ENCODE data around the gene SIRT6. TPM values are rescaled to one million over a fixed set of nuclear protein-coding genes. Genes with fewer than 3 reads are reported as not detected.
"Not testable (repeated sequence)": the region's sequence is repeated elsewhere in the genome, so short reads cannot be mapped to it uniquely, and the experiment has no call there.

The SIRT6 gene
- 10 to 100 TPM; 28.0 to 29.7 TPM for total RNA-seq

DNA sequence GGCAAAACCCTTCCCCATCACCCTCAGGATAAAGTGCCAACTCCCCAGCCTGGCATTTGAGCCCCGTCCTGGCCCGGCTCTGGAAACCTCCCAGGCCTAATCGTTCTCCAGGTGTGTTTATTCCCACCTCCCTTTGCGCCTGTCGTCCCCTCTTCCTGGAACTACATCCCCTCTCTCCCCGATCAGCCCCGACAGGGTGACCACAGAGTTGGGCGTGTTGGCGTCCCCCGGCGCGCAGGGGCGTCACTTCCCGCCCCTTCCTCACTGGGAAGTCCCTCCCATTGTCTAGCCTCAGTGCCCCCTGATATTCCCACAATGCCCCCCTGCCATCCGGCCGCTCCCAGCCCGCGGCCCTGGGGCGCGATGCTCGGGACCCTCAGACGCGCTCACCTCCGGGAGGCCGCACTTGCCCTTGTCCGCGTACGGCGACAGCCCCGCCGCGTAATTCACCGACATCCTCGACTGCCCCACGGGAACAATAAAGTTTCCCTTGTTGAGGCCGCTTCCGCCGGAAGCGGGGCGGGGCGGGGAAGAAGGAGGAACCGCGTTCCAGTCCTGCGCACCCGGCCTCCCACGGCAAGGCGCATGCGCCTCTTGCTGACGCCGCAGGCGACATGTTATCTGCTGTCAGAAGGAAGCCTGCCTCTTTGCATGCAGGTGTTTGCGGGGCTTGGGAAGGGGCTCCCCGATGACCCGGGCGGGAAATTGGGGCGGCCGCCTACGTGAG lies at the start of gene SIRT6, which contains the start of gene ANKRD24:
Gene SIRT6, minus strand, starts transcription at position 480 of the 727 bp plus-strand sequence. Its CDS starts 24 bp downstream, at position 456.
Gene ANKRD24, plus strand, starts transcription at position 606 of the 727 bp plus-strand sequence. CDS start 3,737 bp downstream, outside the sequence.
- CTCF ChIA-PET, result no interaction called here
- peak within 1 kb of the TSS; percentile 96 for H3K4me3 Mint-ChIP-seq
- H3K36me3 Mint-ChIP-seq, result peaks cover 11% of the 10 kb centered on the region
- H3K27me3 Mint-ChIP-seq, result no peaks in the 10 kb centered on the region
- POLR2A ChIA-PET, result no interaction called here
- intact Hi-C loops (cut with micrococcal nuclease), result loop anchor here (1.0 to 10.0 kb wide), 4 partner anchors 57 to 420 kb away; partner anchors contain the start of genes DAPK3, MAP2K2 and MRPL54
- no peaks in the 10 kb centered on the region for H3K9me3 Mint-ChIP-seq
- H3K4me1 Mint-ChIP-seq (ENCODE audit: low read depth), result peaks cover 29% of the 10 kb centered on the region
- peak; percentile 98 for DNase-seq
- H3K27ac Mint-ChIP-seq, result peak within 1 kb of the TSS; percentile 92

DNA sequence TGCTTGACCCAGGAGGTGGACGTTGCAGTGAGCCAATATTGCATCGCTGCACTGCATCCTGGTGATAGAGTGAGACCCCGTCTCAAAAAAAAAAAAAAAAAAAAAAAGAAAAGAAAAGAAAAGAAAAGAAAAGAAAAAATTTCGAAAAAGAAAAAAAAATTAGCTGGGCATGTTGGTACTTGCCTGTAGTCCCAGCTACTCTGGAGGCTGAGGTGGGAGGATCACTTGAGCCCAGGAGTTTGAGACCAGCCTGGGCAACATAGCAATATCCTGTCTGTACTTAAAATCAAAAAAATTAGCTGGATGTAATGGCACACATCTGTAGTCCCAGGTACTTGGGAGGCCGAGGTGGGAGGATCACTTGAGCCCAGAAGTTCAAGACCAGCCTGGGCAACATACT lies 49.8 kb upstream of the SIRT6 start:
- H3K27ac Mint-ChIP-seq; H3K36me3 Mint-ChIP-seq; intact Hi-C loops (cut with micrococcal nuclease); H3K4me1 Mint-ChIP-seq (ENCODE audit: low read depth); H3K9me3 Mint-ChIP-seq; H3K4me3 Mint-ChIP-seq; DNase-seq: not testable (repeated sequence)
- H3K27me3 Mint-ChIP-seq, result peaks cover 10% of the 10 kb centered on the region
- CTCF ChIA-PET, result interaction anchor here (1.0 to 1.8 kb wide), 3 partner anchors 15 to 121 kb away, joined by 3 to 4 read pairs (median 3); partner anchors contain the start of gene YJU2
- POLR2A ChIA-PET, result interaction anchor here (0.6 kb wide), 1 partner anchor 123 kb away, joined by 4 read pairs; no protein-coding TSS in a partner anchor

DNA sequence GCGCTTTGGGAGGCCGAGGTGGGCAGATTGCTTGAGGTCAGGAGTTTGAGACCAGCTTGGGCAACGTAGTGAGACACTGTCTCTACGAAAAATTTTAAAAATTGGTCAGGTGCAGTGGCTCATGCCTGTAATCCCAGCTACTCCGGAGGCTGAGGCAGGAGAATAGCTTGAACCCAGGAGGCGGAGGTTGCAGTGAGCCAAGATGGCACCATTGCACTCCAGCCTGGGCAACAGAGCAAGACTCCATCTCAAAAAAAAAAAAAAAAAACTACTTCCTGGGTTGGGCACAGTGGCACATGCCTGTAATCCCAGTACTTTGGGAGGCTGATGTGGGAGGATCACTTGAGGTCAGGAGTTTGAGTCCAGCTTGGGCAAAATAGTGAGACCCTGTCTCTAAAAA lies 49.2 kb upstream of the SIRT6 start:
- H3K4me1 Mint-ChIP-seq (ENCODE audit: low read depth); DNase-seq; H3K9me3 Mint-ChIP-seq; H3K27ac Mint-ChIP-seq; H3K36me3 Mint-ChIP-seq; intact Hi-C loops (cut with micrococcal nuclease); H3K4me3 Mint-ChIP-seq: not testable (repeated sequence)
- peaks cover 10% of the 10 kb centered on the region for H3K27me3 Mint-ChIP-seq
- ChIA-PET CTCF (interaction anchor here (1.0 kb wide), 1 partner anchor 91 kb away, joined by 3 read pairs; no protein-coding TSS in a partner anchor), POLR2A (interaction anchor here (0.6 kb wide), 1 partner anchor 122 kb away, joined by 4 read pairs; no protein-coding TSS in a partner anchor)

DNA sequence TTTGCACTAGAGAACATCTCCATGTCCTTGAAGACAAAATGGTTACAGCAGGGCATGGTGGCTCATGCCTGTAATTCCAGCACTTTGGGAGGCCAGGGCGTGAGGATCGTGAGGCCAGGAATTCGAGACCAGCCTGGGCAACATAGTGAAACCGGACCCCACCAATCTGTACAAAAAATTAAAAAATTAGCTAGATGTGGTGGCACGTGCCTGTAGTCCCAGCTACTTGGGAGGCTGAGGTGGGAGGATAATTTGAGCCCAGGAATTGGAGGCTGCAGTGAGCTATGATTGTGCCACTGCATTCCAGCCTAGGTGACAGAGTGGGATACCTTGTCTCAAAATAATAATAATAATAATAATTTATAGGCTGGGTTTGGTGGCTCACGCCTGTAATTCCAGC lies 47.9 kb upstream of the SIRT6 start:
- ChIA-PET CTCF (interaction anchor here (1.3 kb wide), 1 partner anchor 22 kb away, joined by 4 read pairs; no protein-coding TSS in a partner anchor), POLR2A (interaction anchor here (1.0 to 1.1 kb wide), 2 partner anchors 17 to 114 kb away, joined by 4 to 5 read pairs; partner anchors contain the start of genes MPND and YJU2)
- H3K9me3 Mint-ChIP-seq; H3K4me3 Mint-ChIP-seq; DNase-seq; H3K36me3 Mint-ChIP-seq; H3K4me1 Mint-ChIP-seq (ENCODE audit: low read depth); H3K27ac Mint-ChIP-seq; intact Hi-C loops (cut with micrococcal nuclease): not testable (repeated sequence)
- peaks cover 10% of the 10 kb centered on the region for H3K27me3 Mint-ChIP-seq

DNA sequence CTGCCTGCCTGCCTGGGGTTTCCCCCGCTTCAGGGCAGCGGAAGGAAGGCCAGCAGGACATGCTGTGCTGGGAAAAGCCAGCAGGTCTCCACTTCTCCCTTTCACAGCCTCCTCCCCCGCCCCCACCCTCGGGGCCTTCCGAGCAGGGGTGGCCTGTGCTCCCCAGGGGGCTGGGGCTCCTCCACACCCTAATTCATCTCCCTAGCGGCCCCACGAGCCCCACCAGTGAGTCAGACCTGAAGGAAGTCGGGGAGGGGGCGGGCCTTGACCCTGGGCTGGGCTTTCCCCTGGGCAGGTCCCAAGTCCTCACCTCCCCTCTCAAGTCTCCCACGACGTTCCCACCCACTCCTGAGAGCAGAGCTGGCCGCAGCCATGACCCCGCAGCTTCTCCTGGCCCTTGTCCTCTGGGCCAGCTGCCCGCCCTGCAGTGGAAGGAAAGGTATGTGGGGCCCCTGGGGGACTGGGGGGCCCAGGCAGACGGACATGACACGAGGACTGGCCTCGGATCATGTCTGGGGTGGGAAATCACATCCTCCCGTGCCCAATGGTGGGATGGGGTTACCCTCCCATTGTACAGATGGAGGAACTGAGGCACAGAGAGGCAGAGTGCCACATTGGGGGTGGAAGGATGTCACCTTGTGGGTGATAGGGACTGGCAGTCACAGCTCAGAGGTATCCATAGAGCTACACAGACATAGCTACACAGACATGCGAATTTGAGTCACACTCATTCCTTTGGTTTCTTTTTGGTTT lies 47.0 kb upstream of the SIRT6 start, which contains the start of gene EBI3:
Gene EBI3, plus strand, starts transcription at position 345 of the 753 bp plus-strand sequence. Its CDS starts 28 bp downstream, at position 373.
- no peaks in the 10 kb centered on the region for H3K9me3 Mint-ChIP-seq
- no peaks in the 10 kb centered on the region for H3K4me1 Mint-ChIP-seq (ENCODE audit: low read depth)
- intact Hi-C loops (cut with micrococcal nuclease), result loop anchor here (2.0 kb wide), 1 partner anchor 17 kb away; the partner anchor contains the start of gene YJU2
- H3K4me3 Mint-ChIP-seq, result no peak within 1 kb of the TSS
- H3K36me3 Mint-ChIP-seq, result no peaks in the 10 kb centered on the region
- ChIA-PET CTCF (interaction anchor here (0.9 to 1.3 kb wide), 3 partner anchors 18 to 123 kb away, joined by 3 to 5 read pairs (median 4); partner anchors contain the start of gene YJU2), POLR2A (interaction anchor here (0.6 to 1.1 kb wide), 3 partner anchors 18 to 114 kb away, joined by 4 to 5 read pairs (median 4); partner anchors contain the start of genes MPND and YJU2)
- peak within 1 kb of the TSS; percentile 89 for H3K27ac Mint-ChIP-seq
- DNase-seq, result peak; percentile 87
- H3K27me3 Mint-ChIP-seq, result peaks cover 10% of the 10 kb centered on the region

DNA sequence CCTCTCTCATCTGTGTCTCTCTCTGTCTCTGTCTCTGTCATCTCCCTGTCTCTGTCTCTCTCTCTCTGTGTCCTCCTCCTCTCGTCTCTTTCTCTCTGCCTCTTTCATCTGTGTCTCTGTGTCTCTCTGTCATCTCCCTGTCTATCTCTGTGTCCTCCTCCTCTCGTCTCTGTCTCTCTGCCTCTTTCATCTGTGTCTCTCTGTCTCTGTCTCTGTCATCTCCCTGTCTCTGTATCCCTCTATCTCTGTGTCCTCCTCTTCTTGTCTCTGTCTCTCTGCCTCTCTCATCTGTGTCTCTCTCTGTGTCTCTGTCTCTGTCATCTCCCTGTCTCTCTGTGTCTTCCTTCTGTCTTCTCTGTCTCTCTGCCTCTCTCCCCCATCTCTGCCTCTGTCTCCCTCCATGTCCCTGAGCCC lies 46.4 kb upstream of the SIRT6 start:
- DNase-seq, result no peak

DNA sequence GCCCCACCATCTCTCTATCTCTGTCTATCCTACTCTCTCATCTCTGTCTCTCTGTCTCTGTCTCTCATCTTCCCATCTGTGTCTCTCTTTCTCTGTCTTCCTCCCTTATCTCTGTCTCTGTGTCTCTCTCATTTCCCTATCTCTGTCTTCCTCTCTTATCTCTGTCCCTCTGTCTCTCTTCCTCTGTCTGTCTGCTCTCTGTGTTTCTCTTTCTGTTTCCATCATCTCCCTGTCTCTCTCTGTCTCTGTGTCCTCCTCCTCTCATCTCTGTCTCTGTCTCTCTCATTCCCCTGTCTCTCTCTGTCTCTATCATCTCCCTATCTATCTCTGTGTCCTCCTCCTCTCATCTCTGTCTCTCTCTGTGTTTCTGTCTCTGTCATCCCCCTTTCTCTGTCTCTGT lies 45.4 kb upstream of the SIRT6 start:
- Mint-ChIP-seq H3K4me3 (no peak overlapping the region), H3K9me3 (no peaks in the 10 kb centered on the region), H3K36me3 (no peaks in the 10 kb centered on the region), H3K27me3 (peaks cover 4% of the 10 kb centered on the region), H3K27ac (no peak overlapping the region), H3K4me1 (ENCODE audit: low read depth) (no peaks in the 10 kb centered on the region)
- POLR2A ChIA-PET, result no interaction called here
- CTCF ChIA-PET, result no interaction called here
- intact Hi-C loops (cut with micrococcal nuclease), result loop anchor here (2.0 kb wide), 1 partner anchor 19 kb away; the partner anchor contains the start of gene YJU2
- no peak for DNase-seq

More for the DNA sequence above, 46.4 kb upstream of the SIRT6 start:
- no peaks in the 10 kb centered on the region for H3K36me3 Mint-ChIP-seq
- H3K9me3 Mint-ChIP-seq, result no peaks in the 10 kb centered on the region
- H3K27ac Mint-ChIP-seq, result no peak overlapping the region
- ChIA-PET POLR2A (no interaction called here), CTCF (interaction anchor here (0.9 to 1.3 kb wide), 3 partner anchors 18 to 123 kb away, joined by 3 to 5 read pairs (median 4); partner anchors contain the start of gene YJU2)
- H3K27me3 Mint-ChIP-seq, result peaks cover 9% of the 10 kb centered on the region
- H3K4me1 Mint-ChIP-seq (ENCODE audit: low read depth), result no peaks in the 10 kb centered on the region
- intact Hi-C loops (cut with micrococcal nuclease), result loop anchor here (2.0 kb wide), 1 partner anchor 18 kb away; the partner anchor contains the start of gene YJU2
- H3K4me3 Mint-ChIP-seq, result no peak overlapping the region

DNA sequence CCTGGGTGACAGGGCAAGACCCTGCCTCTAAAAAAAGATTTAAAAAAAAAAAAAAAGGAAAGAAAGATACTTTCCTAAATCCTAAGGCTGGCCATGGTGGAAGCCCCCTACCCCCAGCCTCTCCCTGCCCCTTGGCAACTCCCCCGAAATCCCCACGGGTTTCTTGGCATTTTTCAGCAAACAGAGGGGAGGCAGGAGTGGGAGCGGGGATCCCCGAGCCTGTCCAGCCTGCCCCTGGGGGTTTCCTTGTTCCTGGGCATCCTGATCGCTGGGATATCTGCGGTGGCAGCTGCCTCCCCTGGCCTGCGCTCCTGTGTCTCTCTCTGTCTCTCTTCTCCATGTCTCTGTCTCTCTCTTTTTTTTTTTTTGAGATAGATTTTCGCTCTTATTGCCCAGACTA lies 43.5 kb upstream of the SIRT6 start:
- Mint-ChIP-seq H3K4me3 (no peak overlapping the region), H3K27me3 (peaks cover 4% of the 10 kb centered on the region), H3K36me3 (no peaks in the 10 kb centered on the region), H3K4me1 (ENCODE audit: low read depth) (no peaks in the 10 kb centered on the region), H3K9me3 (no peaks in the 10 kb centered on the region), H3K27ac (no peak overlapping the region)
- intact Hi-C loops (cut with micrococcal nuclease), result no loop called here
- POLR2A ChIA-PET, result no interaction called here
- DNase-seq, result no peak
- CTCF ChIA-PET, result no interaction called here

DNA sequence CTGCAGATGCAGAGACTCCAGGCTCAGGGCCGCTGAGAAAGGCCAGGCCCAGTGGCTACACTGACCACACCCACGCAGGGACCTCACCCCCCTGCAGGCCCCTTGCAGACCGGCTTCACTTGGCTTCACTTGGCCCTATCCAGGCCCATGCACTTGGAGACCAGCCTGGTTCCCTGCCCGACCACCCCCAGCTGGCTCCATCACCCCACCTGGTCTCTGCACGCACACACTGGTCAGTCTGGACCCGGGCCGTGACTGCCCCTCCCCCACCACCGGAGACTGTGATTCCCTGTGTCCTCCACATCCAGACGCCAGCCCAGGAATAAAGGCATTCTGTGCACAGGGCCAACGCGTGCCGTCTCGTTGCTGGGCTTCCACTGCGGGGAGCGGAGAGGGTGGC lies 42.1 kb upstream of the SIRT6 start:
- Mint-ChIP-seq H3K9me3 (no peaks in the 10 kb centered on the region), H3K4me1 (ENCODE audit: low read depth) (no peaks in the 10 kb centered on the region), H3K4me3 (no peak overlapping the region), H3K27ac (no peak overlapping the region), H3K27me3 (peaks cover under 1% of the 10 kb centered on the region), H3K36me3 (no peaks in the 10 kb centered on the region)
- no peak for DNase-seq
- intact Hi-C loops (cut with micrococcal nuclease), result no loop called here
- CTCF ChIA-PET, result no interaction called here
- POLR2A ChIA-PET, result no interaction called here

DNA sequence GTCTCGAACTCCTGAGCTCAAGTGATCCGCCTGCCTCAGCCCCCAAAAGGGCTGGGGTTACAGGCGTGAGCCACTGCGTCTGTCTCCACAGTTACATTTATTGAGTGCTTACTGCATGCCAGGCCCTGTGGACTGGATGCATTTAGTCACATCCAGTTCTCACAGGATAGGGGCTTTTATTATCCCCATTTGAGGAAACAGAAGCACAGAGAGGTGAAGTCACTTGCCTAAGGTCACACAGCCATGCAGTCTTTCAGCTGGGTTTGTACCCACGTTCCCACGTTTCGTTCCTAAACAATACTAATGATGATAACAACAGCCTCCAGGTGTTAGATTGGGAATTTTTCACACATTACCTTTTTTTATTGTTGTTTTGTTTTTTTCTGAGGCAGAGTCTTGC lies 37.8 kb upstream of the SIRT6 start:
- no peaks in the 10 kb centered on the region for H3K4me1 Mint-ChIP-seq (ENCODE audit: low read depth)
- no peaks in the 10 kb centered on the region for H3K9me3 Mint-ChIP-seq
- ChIA-PET POLR2A (no interaction called here), CTCF (no interaction called here)
- no peaks in the 10 kb centered on the region for H3K36me3 Mint-ChIP-seq
- H3K27ac Mint-ChIP-seq, result no peak overlapping the region
- no peak for DNase-seq
- H3K27me3 Mint-ChIP-seq, result no peaks in the 10 kb centered on the region
- no peak overlapping the region for H3K4me3 Mint-ChIP-seq
- intact Hi-C loops (cut with micrococcal nuclease), result no loop called here

DNA sequence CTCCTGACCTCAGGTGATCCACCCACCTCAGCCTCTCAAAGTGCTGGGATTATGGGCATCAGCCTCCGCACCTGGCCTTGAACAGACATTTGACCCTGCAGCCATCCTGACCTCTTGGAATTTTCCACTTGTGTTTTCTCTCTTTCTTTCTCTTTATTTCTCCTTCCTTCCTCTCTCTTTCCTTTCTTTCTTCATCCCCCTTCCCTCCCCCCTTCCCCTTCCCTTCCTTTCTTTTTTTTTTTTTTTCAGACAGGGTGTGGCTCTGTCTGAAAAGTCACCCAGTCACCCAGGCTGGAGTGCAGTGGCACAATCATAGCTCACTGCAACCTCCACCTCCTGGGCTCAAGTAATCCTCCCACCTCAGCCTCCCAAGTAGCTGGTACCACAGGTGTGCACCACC lies 36.2 kb upstream of the SIRT6 start:
- POLR2A ChIA-PET; H3K9me3 Mint-ChIP-seq; H3K4me1 Mint-ChIP-seq (ENCODE audit: low read depth); H3K27me3 Mint-ChIP-seq; intact Hi-C loops (cut with micrococcal nuclease); DNase-seq; H3K4me3 Mint-ChIP-seq; H3K36me3 Mint-ChIP-seq; H3K27ac Mint-ChIP-seq: not testable (repeated sequence)
- CTCF ChIA-PET, result interaction anchor here (0.9 to 1.1 kb wide), 2 partner anchors 10 to 16 kb away, joined by 3 read pairs; no protein-coding TSS in a partner anchor
